Hematopoietic multipotent progenitor cell treated with erythropoietin and hydrocortisone succinate and interleukin-3 and kit ligand, for 6 days (in vitro differentiated cells): ENCODE data around the gene CHTOP.

Experiments
- DNase-seq: peaks from one replicate; pipeline ENCODE4 v3.0.0-alpha.2; 2015

Gene CHTOP

DNA sequence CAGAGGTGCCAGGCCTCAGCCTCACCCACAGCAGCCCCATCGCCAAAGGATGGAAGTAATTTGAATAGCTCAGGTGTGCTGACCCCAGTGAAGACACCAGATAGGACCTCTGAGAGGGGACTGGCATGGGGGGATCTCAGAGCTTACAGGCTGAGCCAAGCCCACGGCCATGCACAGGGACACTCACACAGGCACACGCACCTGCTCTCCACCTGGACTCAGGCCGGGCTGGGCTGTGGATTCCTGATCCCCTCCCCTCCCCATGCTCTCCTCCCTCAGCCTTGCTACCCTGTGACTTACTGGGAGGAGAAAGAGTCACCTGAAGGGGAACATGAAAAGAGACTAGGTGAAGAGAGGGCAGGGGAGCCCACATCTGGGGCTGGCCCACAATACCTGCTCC, 59.6 kb downstream of the CHTOP start:
- no peak for DNase-seq
